Left kidney (tissue), 2 donors: ENCODE results near the gene ERCC6L2. TPM values are rescaled to one million over a fixed set of nuclear protein-coding genes. Genes with fewer than 3 reads are reported as not detected.
A peak's percentile ranks its signal among the peaks of the same experiment; 100 is the strongest.

ENCODE experiments used
- DNase-seq: peaks from one replicate; pipeline ENCODE4 v3.0.0-alpha.2; 2013
- polyA plus RNA-seq: library from polyadenylated mRNA; unstranded; fragments of 120-200 nt; gene quantifications from one replicate; pipeline ENCODE4 v1.2.1, GENCODE V29; 2013; ENCODE audit not compliant: insufficient read length

Gene ERCC6L2
- polyA plus RNA-seq, 1 donor, result 55.4 TPM

- DNase-seq, result no peak
These were observed 37.3 kb downstream of the ERCC6L2 start for GRCh38 chr9:95912773-95913172.

- no peak for DNase-seq
These were observed 44.5 kb downstream of the ERCC6L2 start for GRCh38 chr9:95920017-95920416.

- DNase-seq, result no peak
These were observed 48.3 kb downstream of the ERCC6L2 start for GRCh38 chr9:95923794-95924193.

GRCh38 chr9:95924987-95925386, 49.5 kb downstream of the ERCC6L2 start:
- no peak for DNase-seq

- no peak for DNase-seq
These were observed 51.9 kb downstream of the ERCC6L2 start for GRCh38 chr9:95927271-95928004.

GRCh38 chr9:95930277-95930676, 54.8 kb downstream of the ERCC6L2 start:
- no peak for DNase-seq

GRCh38 chr9:95935861-95936578, 60.5 kb downstream of the ERCC6L2 start:
- DNase-seq, result no peak

GRCh38 chr9:95936579-95937075, 61.1 kb downstream of the ERCC6L2 start:
- DNase-seq, result no peak

GRCh38 chr9:95937131-95937530, 61.6 kb downstream of the ERCC6L2 start:
- DNase-seq, result no peak

GRCh38 chr9:95938724-95939123, 63.2 kb downstream of the ERCC6L2 start:
- DNase-seq, result no peak

- DNase-seq, result no peak
These were observed 64.0 kb downstream of the ERCC6L2 start for GRCh38 chr9:95939472-95939871.

GRCh38 chr9:95940265-95940664, 64.8 kb downstream of the ERCC6L2 start:
- no peak for DNase-seq

- DNase-seq, result no peak
These were observed 66.5 kb downstream of the ERCC6L2 start for GRCh38 chr9:95942016-95942415.

- no peak for DNase-seq
These were observed 71.6 kb downstream of the ERCC6L2 start for GRCh38 chr9:95947118-95947517.

- no peak for DNase-seq
These were observed 77.0 kb downstream of the ERCC6L2 start for GRCh38 chr9:95952471-95952870.

GRCh38 chr9:95953986-95954385, 78.5 kb downstream of the ERCC6L2 start:
- no peak for DNase-seq

- no peak for DNase-seq
These were observed 79.4 kb downstream of the ERCC6L2 start for GRCh38 chr9:95954940-95955339.

- DNase-seq, result peak; percentile 30
These were observed 87.4 kb downstream of the ERCC6L2 start for GRCh38 chr9:95962936-95963335.

- no peak for DNase-seq
These were observed 88.2 kb downstream of the ERCC6L2 start for GRCh38 chr9:95963659-95964058.

GRCh38 chr9:95966306-95966705, 90.8 kb downstream of the ERCC6L2 start:
- no peak for DNase-seq

GRCh38 chr9:95970317-95970716, 94.8 kb downstream of the ERCC6L2 start:
- no peak for DNase-seq

- no peak for DNase-seq
These were observed 96.3 kb downstream of the ERCC6L2 start for GRCh38 chr9:95971815-95972214.

- no peak for DNase-seq
These were observed 98.9 kb downstream of the ERCC6L2 start for GRCh38 chr9:95974389-95974788.

- DNase-seq, result no peak
These were observed 101.9 kb downstream of the ERCC6L2 start for GRCh38 chr9:95977371-95977770.
